ENCODE data around the gene RPTOR.

Gene RPTOR

DNA sequence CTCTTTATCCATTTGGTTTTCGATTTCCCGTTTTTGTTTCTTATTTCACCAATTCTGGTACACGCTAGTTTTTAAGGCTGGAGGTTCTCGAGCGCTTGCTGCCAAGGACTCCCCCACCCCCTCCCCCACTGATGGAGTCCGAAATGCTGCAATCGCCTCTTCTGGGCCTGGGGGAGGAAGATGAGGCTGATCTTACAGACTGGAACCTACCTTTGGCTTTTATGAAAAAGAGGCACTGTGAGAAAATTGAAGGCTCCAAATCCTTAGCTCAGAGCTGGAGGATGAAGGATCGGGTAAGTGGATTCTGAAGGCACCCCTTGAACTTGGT lies 825 bp downstream of the RPTOR start:
- ChIA-PET POLR2A (interaction anchor here (1.4 kb wide), 1 partner anchor 10 kb away, joined by 3 read pairs; no protein-coding TSS in a partner anchor), CTCF (interaction anchor here (0.9 to 2.0 kb wide), 4 partner anchors 11 to 118 kb away, joined by 3 to 5 read pairs (median 3); no protein-coding TSS in a partner anchor)
- TF ChIP-seq, protein P1, sequence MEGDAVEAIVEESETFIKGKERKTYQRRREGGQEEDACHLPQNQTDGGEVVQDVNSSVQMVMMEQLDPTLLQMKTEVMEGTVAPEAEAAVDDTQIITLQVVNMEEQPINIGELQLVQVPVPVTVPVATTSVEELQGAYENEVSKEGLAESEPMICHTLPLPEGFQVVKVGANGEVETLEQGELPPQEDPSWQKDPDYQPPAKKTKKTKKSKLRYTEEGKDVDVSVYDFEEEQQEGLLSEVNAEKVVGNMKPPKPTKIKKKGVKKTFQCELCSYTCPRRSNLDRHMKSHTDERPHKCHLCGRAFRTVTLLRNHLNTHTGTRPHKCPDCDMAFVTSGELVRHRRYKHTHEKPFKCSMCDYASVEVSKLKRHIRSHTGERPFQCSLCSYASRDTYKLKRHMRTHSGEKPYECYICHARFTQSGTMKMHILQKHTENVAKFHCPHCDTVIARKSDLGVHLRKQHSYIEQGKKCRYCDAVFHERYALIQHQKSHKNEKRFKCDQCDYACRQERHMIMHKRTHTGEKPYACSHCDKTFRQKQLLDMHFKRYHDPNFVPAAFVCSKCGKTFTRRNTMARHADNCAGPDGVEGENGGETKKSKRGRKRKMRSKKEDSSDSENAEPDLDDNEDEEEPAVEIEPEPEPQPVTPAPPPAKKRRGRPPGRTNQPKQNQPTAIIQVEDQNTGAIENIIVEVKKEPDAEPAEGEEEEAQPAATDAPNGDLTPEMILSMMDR (IDR thresholded peaks at IDR 0.05; ENCODE audit: control extremely low read depth, extremely low read depth, low read depth, missing control alignments): no peak
- no peak for DNase-seq (ENCODE audit: extremely low spot score)

DNA sequence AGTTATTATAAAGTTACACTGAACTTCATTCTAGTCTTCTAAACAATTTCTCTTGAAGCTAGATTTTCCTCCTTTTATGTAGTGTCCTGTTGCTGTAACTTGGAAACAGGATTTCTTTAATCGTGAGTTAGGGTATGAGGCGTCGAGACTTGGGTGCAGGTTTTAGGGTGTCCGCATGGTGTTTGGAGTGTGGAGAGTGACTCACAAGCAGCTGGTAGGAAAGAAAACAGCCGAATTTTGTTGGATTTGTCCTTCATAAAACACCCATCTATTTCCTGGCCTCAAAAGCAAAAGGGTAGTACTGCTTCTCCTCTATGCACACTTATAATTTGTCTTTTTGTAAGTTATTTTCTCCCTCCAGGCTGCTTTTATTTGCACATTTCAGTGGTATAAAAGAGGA lies 1.6 kb downstream of the RPTOR start:
- ChIA-PET CTCF (interaction anchor here (0.9 to 2.0 kb wide), 4 partner anchors 11 to 31 kb away, joined by 3 to 5 read pairs (median 3); no protein-coding TSS in a partner anchor), POLR2A (no interaction called here)
- TF ChIP-seq, protein P1 (IDR thresholded peaks at IDR 0.05; ENCODE audit: control extremely low read depth, extremely low read depth, low read depth, missing control alignments): no peak
- DNase-seq (ENCODE audit: extremely low spot score): no peak

DNA sequence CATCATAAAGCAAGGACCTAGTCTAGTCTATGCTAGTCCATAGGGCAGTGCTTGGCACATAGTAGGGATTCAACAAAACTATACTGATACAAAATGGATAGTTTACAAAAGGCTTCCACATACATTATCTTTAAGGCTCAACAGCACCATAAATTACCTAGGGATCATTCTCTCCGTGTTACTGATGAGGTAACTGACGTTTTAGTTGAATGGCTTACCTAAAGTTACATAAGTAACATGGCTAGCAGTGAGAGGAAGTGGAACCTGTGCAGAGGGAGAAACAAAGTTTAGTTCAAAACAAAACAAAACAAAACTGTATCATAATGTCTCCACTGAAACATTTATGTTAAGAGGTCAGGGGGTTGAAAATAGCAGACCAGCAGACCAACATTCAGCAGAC lies 7.9 kb downstream of the RPTOR start:
- no peak for DNase-seq (ENCODE audit: extremely low spot score)
- TF ChIP-seq, protein P1 (IDR thresholded peaks at IDR 0.05; ENCODE audit: control extremely low read depth, extremely low read depth, low read depth, missing control alignments): no peak
- ChIA-PET POLR2A (no interaction called here), CTCF (no interaction called here)

DNA sequence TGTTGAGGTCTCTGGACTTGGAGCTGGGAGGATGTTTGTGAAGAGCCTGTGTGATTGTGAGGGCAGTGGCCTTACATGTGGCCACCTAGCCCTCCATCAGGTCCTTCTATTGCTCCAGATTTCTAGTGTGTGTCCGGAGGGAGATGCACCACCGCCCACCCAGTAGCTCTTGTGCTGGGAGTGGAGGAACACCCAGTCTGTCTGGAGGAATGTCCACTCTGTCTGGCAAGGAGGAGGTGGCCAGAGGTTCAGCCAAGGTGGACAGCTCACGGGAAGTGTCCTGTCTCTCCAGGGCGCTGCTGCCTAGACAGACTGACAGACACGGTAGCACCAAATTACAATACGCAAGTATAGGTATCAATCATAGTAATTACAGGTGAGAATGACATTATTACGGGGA lies 10.6 kb downstream of the RPTOR start:
- TF ChIP-seq, protein P1 (IDR thresholded peaks at IDR 0.05; ENCODE audit: control extremely low read depth, extremely low read depth, low read depth, missing control alignments): no peak
- POLR2A ChIA-PET: interaction anchor here (1.2 kb wide), 1 partner anchor 10 kb away, joined by 3 read pairs; the partner anchor contains the start of gene RPTOR
- DNase-seq (ENCODE audit: extremely low spot score): no peak
- CTCF ChIA-PET: interaction anchor here (0.8 to 2.9 kb wide), 2 partner anchors 21 to 128 kb away, joined by 3 to 10 read pairs; no protein-coding TSS in a partner anchor

DNA sequence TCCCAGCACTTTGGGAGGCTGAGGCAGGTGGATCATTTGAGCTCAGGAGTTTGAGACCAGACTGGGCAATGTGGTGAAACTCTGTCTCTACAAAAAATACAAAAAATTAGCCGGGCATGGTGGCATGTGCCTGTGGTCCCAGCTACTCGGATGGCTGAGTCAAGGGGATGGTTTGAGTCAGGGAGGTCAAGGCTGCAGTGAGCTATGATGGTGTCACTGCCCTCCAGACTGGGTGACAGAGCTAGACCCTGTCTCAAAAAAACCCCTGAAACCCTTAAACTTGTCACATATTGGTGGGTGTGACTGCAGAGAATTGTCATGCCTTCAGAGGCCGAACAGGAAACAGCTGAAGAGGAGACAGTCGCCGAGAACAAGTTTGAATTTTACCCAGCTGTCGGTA lies 13.4 kb downstream of the RPTOR start:
- CTCF ChIA-PET: interaction anchor here (1.0 to 1.4 kb wide), 5 partner anchors 8 to 367 kb away, joined by 3 to 4 read pairs (median 3); no protein-coding TSS in a partner anchor
- POLR2A ChIA-PET: no interaction called here
- DNase-seq (ENCODE audit: extremely low spot score): no peak
- TF ChIP-seq, protein P1 (IDR thresholded peaks at IDR 0.05; ENCODE audit: control extremely low read depth, extremely low read depth, low read depth, missing control alignments): no peak

DNA sequence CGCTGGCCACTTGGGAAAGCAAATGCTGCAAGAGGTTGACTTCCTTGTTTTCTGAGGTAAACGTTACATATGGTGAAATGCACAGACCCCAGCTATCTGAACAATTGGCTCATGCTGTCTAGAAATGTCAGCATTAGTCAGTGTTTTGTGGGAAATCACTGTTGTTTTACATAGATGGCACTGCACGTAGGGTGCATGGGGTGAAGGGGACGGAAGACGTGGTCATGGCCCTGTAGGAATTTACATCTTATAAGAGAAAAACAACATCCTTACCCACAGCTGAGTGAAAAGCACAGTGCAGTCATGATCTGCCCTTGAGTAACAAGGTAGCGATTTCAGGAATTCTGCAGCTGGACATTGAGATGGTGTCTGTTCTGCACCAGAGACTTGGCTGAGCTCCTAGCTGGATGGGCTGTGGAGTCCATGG lies 15.2 kb downstream of the RPTOR start:
- ChIA-PET CTCF (interaction anchor here (1.4 to 2.3 kb wide), 2 partner anchors 13 to 16 kb away, joined by 3 to 14 read pairs; no protein-coding TSS in a partner anchor), POLR2A (interaction anchor here (0.6 kb wide), 1 partner anchor 1794 kb away, joined by 5 read pairs; no protein-coding TSS in a partner anchor)
- TF ChIP-seq, protein P1 (IDR thresholded peaks at IDR 0.05; ENCODE audit: control extremely low read depth, extremely low read depth, low read depth, missing control alignments): no peak
- no peak for DNase-seq (ENCODE audit: extremely low spot score)

Data from GM10248 (cell line).